Activated B cell treated with CpG ODN at 0.5 μM for 24 hours (primary cell): ENCODE data around the gene FSD1. TPM values are rescaled to one million over a fixed set of nuclear protein-coding genes. Genes with fewer than 3 reads are reported as not detected.

Experiments used
- ATAC-seq: fragments of 200-7000 bp; cut with Tn5 transposase; one replicate; pipeline ENCODE4 v1.10.0; 2021; ENCODE audit warnings: low read depth, mild to moderate bottlenecking, moderate library complexity
- CTCF ChIA-PET: fragments of 350-600 bp; sonication (Branson Sonifier 250); formaldehyde crosslinking; loops from one replicate; lab custom pipeline; 2021; ENCODE audit warnings: antibody characterized with exemption; lab: Charles Lee
- POLR2A ChIA-PET: fragments of 350-600 bp; sonication (Branson Sonifier 250); formaldehyde crosslinking; loops from one replicate; lab custom pipeline; 2021; ENCODE audit warnings: antibody characterized with exemption; lab: Charles Lee
- DNase-seq: peaks from one replicate; pipeline ENCODE4 v3.0.0; 2022
- H3K27ac Mint-ChIP-seq: one replicate; pipeline ENCODE4 v1.8.0; 2020; ENCODE audit warnings: mixed read lengths
- H3K27me3 Mint-ChIP-seq: one replicate; pipeline ENCODE4 v1.8.0; 2021; ENCODE audit warnings: mixed read lengths
- H3K36me3 Mint-ChIP-seq: one replicate; pipeline ENCODE4 v1.8.0; 2021; ENCODE audit warnings: low read depth, mixed read lengths
- H3K4me1 Mint-ChIP-seq: one replicate; pipeline ENCODE4 v1.8.0; 2021; ENCODE audit warnings: mixed read lengths
- H3K4me3 Mint-ChIP-seq: one replicate; pipeline ENCODE4 v1.8.0; 2020; ENCODE audit warnings: mild to moderate bottlenecking, mixed read lengths
- H3K9me3 Mint-ChIP-seq: one replicate; pipeline ENCODE4 v1.8.0; 2020; ENCODE audit warnings: mixed read lengths
- intact Hi-C: fragments of 100-400 bp; cut with micrococcal nuclease; formaldehyde crosslinking; loops from one replicate; pipeline ENCODE4 v1.15.1; 2024
- total RNA-seq: library from RNA; stranded (reverse); gene quantifications from 2 replicates; pipeline ENCODE4 v1.2.3, GENCODE V29; 2022
- TF ChIP-seq, protein P1 (sequence below): fragments of 200-600 bp; IDR thresholded peaks from one replicate; pipeline ENCODE4 v1.8.0; 2022; ENCODE audit warnings: antibody characterized with exemption, mild to moderate bottlenecking

FSD1 gene
- total RNA-seq, 1 donor from 2014 or later: 2.6 TPM

DNA sequence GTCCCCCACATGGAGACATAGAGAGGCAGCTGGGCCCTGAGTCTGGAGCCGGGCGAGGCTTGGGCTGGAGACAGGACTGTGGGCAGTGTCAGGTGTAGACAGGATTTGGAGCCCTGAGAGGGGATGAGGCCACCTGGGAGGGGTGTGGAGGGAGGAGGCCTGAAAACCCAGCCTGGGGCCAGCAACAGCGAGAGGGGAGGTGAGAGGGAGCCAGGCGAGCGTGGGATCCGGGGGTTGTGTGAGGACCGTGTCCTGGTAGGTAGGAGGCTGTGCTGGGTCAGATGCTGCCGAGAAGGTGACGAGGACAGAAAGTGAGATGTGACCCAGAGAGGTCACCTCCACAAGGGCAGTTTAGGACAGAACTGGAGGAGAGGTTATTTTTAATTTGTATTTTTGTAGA lies 46.3 kb downstream of the FSD1 start:
- no peaks in the 10 kb centered on the region for H3K9me3 Mint-ChIP-seq
- H3K4me3 Mint-ChIP-seq: no peak overlapping the region
- POLR2A ChIA-PET: no interaction called here
- H3K4me1 Mint-ChIP-seq: peaks cover 2% of the 10 kb centered on the region
- no peak overlapping the region for H3K27ac Mint-ChIP-seq
- ATAC-seq (no peak), DNase-seq (no peak)
- TF ChIP-seq, protein P1, sequence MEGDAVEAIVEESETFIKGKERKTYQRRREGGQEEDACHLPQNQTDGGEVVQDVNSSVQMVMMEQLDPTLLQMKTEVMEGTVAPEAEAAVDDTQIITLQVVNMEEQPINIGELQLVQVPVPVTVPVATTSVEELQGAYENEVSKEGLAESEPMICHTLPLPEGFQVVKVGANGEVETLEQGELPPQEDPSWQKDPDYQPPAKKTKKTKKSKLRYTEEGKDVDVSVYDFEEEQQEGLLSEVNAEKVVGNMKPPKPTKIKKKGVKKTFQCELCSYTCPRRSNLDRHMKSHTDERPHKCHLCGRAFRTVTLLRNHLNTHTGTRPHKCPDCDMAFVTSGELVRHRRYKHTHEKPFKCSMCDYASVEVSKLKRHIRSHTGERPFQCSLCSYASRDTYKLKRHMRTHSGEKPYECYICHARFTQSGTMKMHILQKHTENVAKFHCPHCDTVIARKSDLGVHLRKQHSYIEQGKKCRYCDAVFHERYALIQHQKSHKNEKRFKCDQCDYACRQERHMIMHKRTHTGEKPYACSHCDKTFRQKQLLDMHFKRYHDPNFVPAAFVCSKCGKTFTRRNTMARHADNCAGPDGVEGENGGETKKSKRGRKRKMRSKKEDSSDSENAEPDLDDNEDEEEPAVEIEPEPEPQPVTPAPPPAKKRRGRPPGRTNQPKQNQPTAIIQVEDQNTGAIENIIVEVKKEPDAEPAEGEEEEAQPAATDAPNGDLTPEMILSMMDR: no peak
- CTCF ChIA-PET: no interaction called here
- intact Hi-C loops: no loop called here
- H3K36me3 Mint-ChIP-seq: peaks cover 23% of the 10 kb centered on the region
- no peaks in the 10 kb centered on the region for H3K27me3 Mint-ChIP-seq

DNA sequence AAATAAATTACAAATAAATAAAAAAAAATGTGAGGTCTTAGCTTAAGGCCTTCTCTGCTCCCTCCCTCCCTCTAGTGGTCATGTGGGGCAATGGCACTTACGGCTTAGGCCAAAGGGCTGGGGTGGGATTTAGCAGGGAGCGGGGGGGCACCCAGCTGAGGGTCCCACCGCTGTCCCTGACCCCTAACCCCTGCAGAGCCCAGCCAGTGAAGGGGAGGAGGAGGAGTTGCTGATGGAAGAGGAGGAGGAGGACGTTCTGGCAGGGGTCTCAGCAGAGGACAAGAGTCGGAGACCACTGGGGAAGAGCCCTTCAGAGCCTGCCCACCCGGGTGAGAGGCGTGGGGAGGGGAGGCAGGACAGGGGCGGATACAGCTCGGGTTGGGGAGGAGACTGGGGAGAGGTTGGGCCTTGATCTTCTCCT lies 48.3 kb downstream of the FSD1 start:
- peaks cover 2% of the 10 kb centered on the region for H3K4me1 Mint-ChIP-seq
- POLR2A ChIA-PET: interaction anchor here (0.7 to 2.0 kb wide), 8 partner anchors 9 to 99 kb away, joined by 3 to 22 read pairs (median 4); partner anchors contain the start of genes MPND and SH3GL1
- no peak overlapping the region for H3K27ac Mint-ChIP-seq
- CTCF ChIA-PET: interaction anchor here (0.8 to 2.3 kb wide), 11 partner anchors 9 to 347 kb away, joined by 4 to 22 read pairs (median 6); partner anchors contain the start of genes CHAF1A, MPND, SH3GL1 and STAP2
- no peaks in the 10 kb centered on the region for H3K9me3 Mint-ChIP-seq
- TF ChIP-seq, protein P1: peak; percentile 34
- intact Hi-C loops: loop anchor here (1.0 kb wide), 3 partner anchors 85 to 173 kb away; no protein-coding TSS in a partner anchor
- H3K4me3 Mint-ChIP-seq: no peak overlapping the region
- no peaks in the 10 kb centered on the region for H3K27me3 Mint-ChIP-seq
- DNase-seq: no peak
- H3K36me3 Mint-ChIP-seq: peaks cover 16% of the 10 kb centered on the region
- ATAC-seq: peak; percentile 92

DNA sequence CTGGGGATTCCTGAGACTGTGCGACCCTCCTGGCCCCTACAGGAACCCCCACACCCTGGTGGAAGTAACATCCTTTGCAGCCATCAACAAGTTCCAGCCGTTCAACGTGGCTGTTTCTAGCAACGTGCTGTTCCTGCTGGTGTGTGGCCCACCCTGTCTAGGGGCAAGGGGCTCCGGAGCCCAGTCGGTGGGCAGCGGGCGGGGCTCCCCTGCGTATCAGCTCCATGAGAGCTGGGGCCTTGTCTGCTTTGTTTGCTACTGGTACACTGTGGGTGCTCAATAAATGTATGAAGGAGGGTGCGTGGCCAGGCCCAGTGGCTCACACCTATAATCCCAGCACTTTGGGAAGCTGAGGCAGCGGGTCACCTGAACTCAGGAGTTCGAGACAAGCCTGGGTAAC lies 49.9 kb downstream of the FSD1 start:
- TF ChIP-seq, protein P1: no peak
- CTCF ChIA-PET: interaction anchor here (1.1 kb wide), 2 partner anchors 39 to 87 kb away, joined by 3 to 4 read pairs; no protein-coding TSS in a partner anchor

DNA sequence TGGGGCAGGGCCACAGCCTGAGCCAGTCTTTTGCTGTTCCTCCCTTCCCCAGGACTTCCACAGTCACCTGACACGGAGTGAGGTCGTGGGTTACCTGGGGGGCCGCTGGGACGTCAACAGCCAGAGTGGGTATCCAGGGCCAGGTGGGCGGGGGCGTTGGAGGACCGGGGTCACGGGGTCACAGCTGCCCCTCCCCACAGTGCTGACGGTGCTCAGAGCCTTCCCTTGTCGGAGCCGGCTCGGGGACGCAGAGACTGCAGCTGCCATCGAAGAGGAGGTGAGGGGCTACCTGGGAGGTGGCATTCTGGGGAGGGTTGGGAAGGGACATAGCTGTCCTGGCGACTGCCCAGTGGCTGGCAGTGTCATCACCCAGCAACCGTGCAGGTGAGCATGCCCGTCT lies 50.5 kb downstream of the FSD1 start:
- ChIA-PET POLR2A (interaction anchor here (0.7 kb wide), 2 partner anchors 25 to 161 kb away, joined by 4 to 6 read pairs; no protein-coding TSS in a partner anchor), CTCF (interaction anchor here (1.1 kb wide), 1 partner anchor 88 kb away, joined by 4 read pairs; no protein-coding TSS in a partner anchor)

More for the DNA sequence above, 49.9 kb downstream of the FSD1 start:
- Mint-ChIP-seq H3K27me3 (no peaks in the 10 kb centered on the region), H3K4me1 (peaks cover 2% of the 10 kb centered on the region), H3K27ac (no peak overlapping the region), H3K4me3 (no peak overlapping the region), H3K9me3 (no peaks in the 10 kb centered on the region), H3K36me3 (peaks cover 16% of the 10 kb centered on the region)
- intact Hi-C loops: no loop called here
- ATAC-seq (no peak), DNase-seq (no peak)
- POLR2A ChIA-PET: no interaction called here

More for the DNA sequence above, 50.5 kb downstream of the FSD1 start:
- Mint-ChIP-seq H3K4me3 (no peak overlapping the region), H3K4me1 (peaks cover 2% of the 10 kb centered on the region), H3K27me3 (no peaks in the 10 kb centered on the region), H3K36me3 (peaks cover 16% of the 10 kb centered on the region), H3K9me3 (no peaks in the 10 kb centered on the region), H3K27ac (no peak overlapping the region)
- no peak for ATAC-seq
- no peak for DNase-seq
- TF ChIP-seq, protein P1: no peak
- intact Hi-C loops: no loop called here
